Hematopoietic multipotent progenitor cell (in vitro differentiated cells): Measurements from ENCODE around the gene ZNF438. TPM values are rescaled to one million over a fixed set of nuclear protein-coding genes. Genes with fewer than 3 reads are reported as not detected.

Source experiments
- DNase-seq, 3 donors: peaks; one replicate each; pipeline ENCODE4 v3.0.0-alpha.2; 2011 to 2015; ENCODE audit warnings: low read depth in 2 of 3, low spot score in 2 of 3
- total RNA-seq: library from RNA; depleted of rRNA; stranded (reverse); fragments of >200 nt; gene quantifications from one replicate; pipeline ENCODE4 v1.2.3, GENCODE V29; 2012

ZNF438 gene
- total RNA-seq, 1 donor: 4.3 TPM

GRCh38 chr10:31017534-31018355 lies 13.9 kb downstream of the ZNF438 start:
- DNase-seq: no peak

- no peak for DNase-seq
Measured at GRCh38 chr10:31014161-31014875, 17.3 kb downstream of the ZNF438 start.

- no peak for DNase-seq
Measured at GRCh38 chr10:31013331-31013730, 18.3 kb downstream of the ZNF438 start.

- DNase-seq: no peak
Measured at GRCh38 chr10:31011665-31012022, 20.0 kb downstream of the ZNF438 start.

- DNase-seq: no peak
Measured at GRCh38 chr10:31011017-31011664, 20.5 kb downstream of the ZNF438 start.

GRCh38 chr10:31010062-31010461 lies 21.6 kb downstream of the ZNF438 start:
- no peak for DNase-seq

- no peak for DNase-seq
Measured at GRCh38 chr10:31005895-31006294, 25.8 kb downstream of the ZNF438 start.

GRCh38 chr10:31004611-31005193 lies 27.0 kb downstream of the ZNF438 start:
- peak in 1 of 3 donors; percentile 9 for DNase-seq

- no peak for DNase-seq
Measured at GRCh38 chr10:31001740-31002139, 29.9 kb downstream of the ZNF438 start.

- no peak for DNase-seq
Measured at GRCh38 chr10:31000867-31001266, 30.8 kb downstream of the ZNF438 start.

- no peak for DNase-seq
Measured at GRCh38 chr10:31000071-31000782, 31.4 kb downstream of the ZNF438 start.

GRCh38 chr10:30999070-30999712 lies 32.5 kb downstream of the ZNF438 start:
- peak in 1 of 3 donors; percentile 14 for DNase-seq

GRCh38 chr10:30997536-30998235 lies 34.0 kb downstream of the ZNF438 start:
- DNase-seq: no peak

- DNase-seq: no peak
Measured at GRCh38 chr10:30996481-30997005, 35.1 kb downstream of the ZNF438 start.

GRCh38 chr10:30995081-30995770 lies 36.4 kb downstream of the ZNF438 start:
- no peak for DNase-seq

- DNase-seq: no peak
Measured at GRCh38 chr10:30993155-30993554, 38.5 kb downstream of the ZNF438 start.

- no peak for DNase-seq
Measured at GRCh38 chr10:30992681-30993080, 39.0 kb downstream of the ZNF438 start.

- DNase-seq: no peak
Measured at GRCh38 chr10:30991647-30992011, 40.0 kb downstream of the ZNF438 start.
